ENCODE results near the gene GJB2. TPM values are rescaled to one million over a fixed set of nuclear protein-coding genes. Genes with fewer than 3 reads are reported as not detected.
A peak's percentile ranks its signal among the peaks of the same experiment; 100 is the strongest.

Gene GJB2
- total RNA-seq, 1 donor from 2014 or later: not detected

DNA sequence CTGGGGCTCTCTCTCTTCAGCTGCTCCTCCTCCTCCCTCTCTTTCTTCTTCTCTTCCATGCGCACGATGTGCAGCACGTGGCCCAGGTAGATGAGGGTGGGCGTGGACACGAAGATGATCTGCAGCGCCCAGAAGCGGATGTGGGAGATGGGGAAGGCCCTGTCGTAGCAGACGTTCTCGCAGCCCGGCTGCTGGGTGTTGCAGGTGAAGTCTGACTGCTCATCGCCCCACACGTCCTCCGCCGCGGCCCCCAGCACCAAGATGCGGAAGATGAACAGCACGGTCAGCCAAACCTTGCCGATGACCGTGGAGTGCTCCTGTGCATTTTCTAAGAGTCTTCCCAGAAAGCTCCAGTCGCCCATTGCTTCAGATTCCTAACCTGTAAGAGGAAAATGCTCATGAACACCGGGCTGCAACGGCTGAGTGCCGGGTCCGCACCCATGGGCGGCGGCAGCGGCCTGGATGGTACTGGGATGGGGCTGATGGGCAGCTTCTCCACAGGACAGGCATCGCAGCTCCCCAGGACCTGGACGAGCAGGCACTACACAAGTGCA, 49.7 kb downstream of the GJB2 start:
- H3K9me3 ChIP-seq (replicated peaks): no peaks in the 10 kb centered on the region
- no peaks in the 10 kb centered on the region for H3K36me3 ChIP-seq
- peaks cover 61% of the 10 kb centered on the region for H3K27me3 ChIP-seq (ENCODE audit: low read depth)
- H3K27ac ChIP-seq (replicated peaks): no peak overlapping the region
- TF ChIP-seq, protein P1, sequence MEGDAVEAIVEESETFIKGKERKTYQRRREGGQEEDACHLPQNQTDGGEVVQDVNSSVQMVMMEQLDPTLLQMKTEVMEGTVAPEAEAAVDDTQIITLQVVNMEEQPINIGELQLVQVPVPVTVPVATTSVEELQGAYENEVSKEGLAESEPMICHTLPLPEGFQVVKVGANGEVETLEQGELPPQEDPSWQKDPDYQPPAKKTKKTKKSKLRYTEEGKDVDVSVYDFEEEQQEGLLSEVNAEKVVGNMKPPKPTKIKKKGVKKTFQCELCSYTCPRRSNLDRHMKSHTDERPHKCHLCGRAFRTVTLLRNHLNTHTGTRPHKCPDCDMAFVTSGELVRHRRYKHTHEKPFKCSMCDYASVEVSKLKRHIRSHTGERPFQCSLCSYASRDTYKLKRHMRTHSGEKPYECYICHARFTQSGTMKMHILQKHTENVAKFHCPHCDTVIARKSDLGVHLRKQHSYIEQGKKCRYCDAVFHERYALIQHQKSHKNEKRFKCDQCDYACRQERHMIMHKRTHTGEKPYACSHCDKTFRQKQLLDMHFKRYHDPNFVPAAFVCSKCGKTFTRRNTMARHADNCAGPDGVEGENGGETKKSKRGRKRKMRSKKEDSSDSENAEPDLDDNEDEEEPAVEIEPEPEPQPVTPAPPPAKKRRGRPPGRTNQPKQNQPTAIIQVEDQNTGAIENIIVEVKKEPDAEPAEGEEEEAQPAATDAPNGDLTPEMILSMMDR (IDR thresholded peaks at IDR 0.05; ENCODE audit: borderline replicate concordance): no peak
- H3K4me1 ChIP-seq: peaks cover 57% of the 10 kb centered on the region
- intact Hi-C loops (cut with micrococcal nuclease): no loop called here
- DNase-seq: no peak
- H3K4me3 ChIP-seq: no peak overlapping the region

DNA sequence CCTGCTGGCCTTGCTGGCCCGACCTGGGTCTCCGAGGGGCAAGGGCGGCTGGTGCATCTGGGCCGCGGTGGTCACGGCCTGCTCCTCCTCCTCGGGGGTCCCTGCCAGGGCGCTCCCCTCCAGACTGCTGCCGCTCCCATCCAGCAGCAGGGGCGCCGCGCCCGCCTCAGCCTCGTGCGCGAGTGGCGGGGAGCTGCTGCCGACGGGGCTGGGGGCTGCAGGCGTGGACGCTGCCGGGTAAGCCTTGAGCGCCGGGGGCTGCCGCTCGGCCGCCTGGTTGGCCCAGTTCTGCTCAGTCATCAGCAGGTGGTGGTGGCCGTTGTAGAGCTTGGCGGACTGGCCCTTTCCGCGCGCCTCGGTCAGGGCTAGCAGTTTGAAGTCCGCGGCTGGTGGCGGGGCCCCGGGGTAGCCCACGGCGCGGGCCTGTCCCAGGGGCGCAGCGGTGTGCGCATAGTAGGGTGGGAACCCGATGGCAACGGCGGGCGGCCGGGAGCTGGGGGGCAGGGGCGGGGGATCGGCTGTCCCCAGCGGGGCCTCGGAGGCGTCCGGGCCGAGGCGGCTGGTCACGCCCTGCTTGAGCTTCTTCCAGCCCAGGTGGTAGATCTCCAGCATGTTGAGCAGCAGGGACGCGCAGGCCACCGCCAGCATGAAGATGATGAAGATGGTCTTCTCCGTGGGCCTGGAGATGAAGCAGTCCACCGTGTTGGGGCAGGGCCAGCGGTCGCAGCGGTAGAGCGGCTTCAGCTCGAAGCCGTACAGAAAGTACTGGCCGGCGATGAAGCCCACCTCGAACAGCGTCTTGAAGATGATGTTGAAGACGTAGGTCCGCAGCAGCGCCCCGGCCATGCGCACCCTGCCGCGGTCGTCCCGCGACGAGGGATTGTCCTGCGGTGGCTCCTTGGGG, 50.5 kb downstream of the GJB2 start:
- peak overlapping the region; percentile 45 for H3K4me3 ChIP-seq
- H3K36me3 ChIP-seq: no peaks in the 10 kb centered on the region
- intact Hi-C loops (cut with micrococcal nuclease): no loop called here
- peaks cover 64% of the 10 kb centered on the region for H3K4me1 ChIP-seq
- no peaks in the 10 kb centered on the region for H3K9me3 ChIP-seq (replicated peaks)
- peak overlapping the region; percentile 86 for H3K27ac ChIP-seq (replicated peaks)
- DNase-seq: no peak
- TF ChIP-seq, protein P1 (IDR thresholded peaks at IDR 0.05; ENCODE audit: borderline replicate concordance): no peak
- peaks cover 67% of the 10 kb centered on the region for H3K27me3 ChIP-seq (ENCODE audit: low read depth)

DNA sequence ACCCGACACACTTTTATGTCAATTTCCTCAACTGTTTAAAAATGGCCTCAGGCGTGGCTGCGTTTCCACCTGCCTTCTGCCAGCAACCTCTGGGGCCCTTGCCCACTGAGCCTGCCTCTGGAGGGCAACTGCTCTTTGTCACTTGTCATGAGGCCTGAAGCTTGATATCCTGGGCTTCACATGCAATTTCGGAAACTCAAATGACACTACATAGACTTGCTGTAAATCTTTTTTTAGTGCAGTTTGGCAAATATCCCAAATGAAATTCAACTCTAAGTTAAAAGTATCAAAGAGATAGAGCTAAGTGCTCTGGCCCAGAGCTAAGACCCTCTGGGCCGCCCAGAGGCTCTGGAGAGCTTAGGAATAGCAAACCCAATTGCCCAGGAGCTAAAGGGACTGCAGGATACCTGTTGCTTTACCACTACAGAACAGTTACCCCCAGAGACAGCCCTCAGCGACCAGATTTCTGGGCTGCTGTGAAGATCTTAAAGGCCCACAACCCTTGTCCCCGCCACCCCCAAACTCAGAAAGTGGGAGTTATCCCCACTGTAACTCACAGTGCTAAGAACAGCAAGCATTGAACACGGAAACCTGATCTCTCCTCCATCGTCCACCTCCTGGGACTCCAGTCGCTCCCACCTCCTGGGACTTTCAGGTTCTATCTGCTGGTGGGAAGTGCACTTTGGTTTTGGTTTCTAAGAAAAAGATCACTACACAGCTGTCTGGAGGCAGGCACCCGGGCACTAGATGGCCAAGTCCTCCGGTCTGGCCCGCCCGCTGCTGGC, 51.3 kb downstream of the GJB2 start:
- intact Hi-C loops (cut with micrococcal nuclease): no loop called here
- H3K9me3 ChIP-seq (replicated peaks): no peaks in the 10 kb centered on the region
- peak overlapping the region; percentile 45 for H3K4me3 ChIP-seq
- H3K27ac ChIP-seq (replicated peaks): peak overlapping the region; percentile 86
- H3K4me1 ChIP-seq: peaks cover 70% of the 10 kb centered on the region
- H3K27me3 ChIP-seq (ENCODE audit: low read depth): peaks cover 74% of the 10 kb centered on the region
- TF ChIP-seq, protein P1 (IDR thresholded peaks at IDR 0.05; ENCODE audit: borderline replicate concordance): peak; percentile 26
- peak; percentile 71 for DNase-seq
- no peaks in the 10 kb centered on the region for H3K36me3 ChIP-seq

DNA sequence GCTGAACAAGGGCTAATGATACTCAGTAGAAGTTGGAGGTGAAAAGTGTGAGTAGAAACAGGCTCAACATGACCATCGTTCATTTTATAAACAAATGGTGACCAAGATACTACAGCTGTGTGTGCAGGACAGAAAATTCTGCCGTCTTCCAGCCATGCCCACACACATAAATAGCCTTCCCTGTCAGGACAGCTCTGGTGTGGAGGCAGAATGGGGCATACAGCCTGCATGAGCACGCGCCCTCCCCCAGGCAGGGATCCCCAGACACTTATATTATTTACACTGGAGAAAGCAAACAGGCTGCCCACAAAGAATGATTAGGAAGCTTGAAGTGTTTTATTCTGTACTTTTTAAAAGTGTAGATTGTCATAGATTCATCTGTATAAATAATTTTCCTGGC, 52.3 kb downstream of the GJB2 start:
- intact Hi-C loops (cut with micrococcal nuclease): no loop called here
- Histone ChIP-seq H3K36me3 (no peaks in the 10 kb centered on the region), H3K9me3 (replicated peaks) (no peaks in the 10 kb centered on the region), H3K27me3 (ENCODE audit: low read depth) (peaks cover 79% of the 10 kb centered on the region), H3K4me3 (no peak overlapping the region), H3K4me1 (peaks cover 62% of the 10 kb centered on the region), H3K27ac (replicated peaks) (peak overlapping the region; percentile 86)
- no peak for DNase-seq
- TF ChIP-seq, protein P1 (IDR thresholded peaks at IDR 0.05; ENCODE audit: borderline replicate concordance): no peak

DNA sequence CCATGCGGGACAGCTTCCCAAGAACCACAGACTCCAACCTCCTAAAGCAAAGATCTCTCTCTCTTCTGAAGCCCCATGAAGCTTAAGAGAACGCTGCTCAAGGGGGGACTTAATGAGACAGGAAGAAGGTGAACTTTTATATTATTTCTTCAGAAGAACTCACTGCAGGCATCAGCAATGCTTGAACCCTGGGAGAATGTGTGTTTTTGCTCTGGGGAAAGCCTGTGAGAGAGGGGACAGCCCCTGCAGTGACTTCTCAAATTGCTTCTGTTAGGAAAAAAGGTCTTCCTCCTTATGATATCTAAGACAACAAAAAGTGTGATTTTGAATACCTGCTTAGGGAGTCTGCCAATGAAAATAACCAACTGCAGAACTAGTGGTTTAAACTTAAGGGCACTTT, 54.9 kb downstream of the GJB2 start:
- Histone ChIP-seq H3K4me1 (peaks cover 62% of the 10 kb centered on the region), H3K9me3 (replicated peaks) (no peaks in the 10 kb centered on the region), H3K27me3 (ENCODE audit: low read depth) (peaks cover 82% of the 10 kb centered on the region), H3K36me3 (no peaks in the 10 kb centered on the region), H3K4me3 (no peak overlapping the region), H3K27ac (replicated peaks) (no peak overlapping the region)
- intact Hi-C loops (cut with micrococcal nuclease): no loop called here
- no peak for DNase-seq
- TF ChIP-seq, protein P1 (IDR thresholded peaks at IDR 0.05; ENCODE audit: borderline replicate concordance): no peak
